ENCODE measurements around the gene TTK. TPM values are rescaled to one million over a fixed set of nuclear protein-coding genes. Genes with fewer than 3 reads are reported as not detected.
A peak's percentile ranks its signal among the peaks of the same experiment; 100 is the strongest.

Gene TTK
- total and polyA plus RNA-seq, 2 experiments from 2014 or later = 50.7 to 79.6 TPM

GRCh38 chr6:79989641-79990040 is 14.8 kb upstream of the TTK start (continued):
- no peak for TF ChIP-seq ETS1 (IDR thresholded peaks at IDR 0.05)
- TF ChIP-seq EZH2 (IDR thresholded peaks at IDR 0.05; ENCODE audit: low read depth, unreplicated experiment) = no peak

GRCh38 chr6:79993012-79993910 is 11.2 kb upstream of the TTK start:
- Histone ChIP-seq H4K20me1 (replicated peaks; ENCODE audit: insufficient read depth) (no peaks in the 10 kb centered on the region), H3K9me2 (ENCODE audit: insufficient read depth) (no peaks in the 10 kb centered on the region), H2AFZ (peak overlapping the region; percentile 94), H3K4me2 (peak overlapping the region; percentile 30), H3K27ac (ENCODE audit: low read depth) (peak overlapping the region; percentile 70; the same call in 1 of the 2 replicates), H3K4me1 (ENCODE audit: insufficient read depth) (peaks cover 21% of the 10 kb centered on the region), H3K4me3 (peak overlapping the region; percentile 1; the same call in 1 of the 2 replicates), H3K27me3 (ENCODE audit: insufficient read depth) (no peaks in the 10 kb centered on the region), H3F3A (replicated peaks; ENCODE audit: low read depth) (peaks cover 5% of the 10 kb centered on the region; the same call in 1 of the 2 replicates), H3K36me3 (ENCODE audit: insufficient read depth) (no peaks in the 10 kb centered on the region), H3K79me2 (replicated peaks; ENCODE audit: insufficient read depth) (no peaks in the 10 kb centered on the region)
- TF ChIP-seq EZH2 (IDR thresholded peaks at IDR 0.05; ENCODE audit: low read depth, unreplicated experiment) = no peak
- TF ChIP-seq NANOG (IDR thresholded peaks at IDR 0.05; ENCODE audit: borderline replicate concordance) = peak; percentile 19; the same call in 1 of the 2 replicates
- peaks cover 22% of the 10 kb centered on the region for H3K4me1 Mint-ChIP-seq
- DNase-seq (ENCODE audit: low spot score) (peak; percentile 62), ATAC-seq (peak; percentile 85)
- H3K27me3 Mint-ChIP-seq (ENCODE audit: insufficient read depth, low read depth, poor library complexity) = peaks cover 5% of the 10 kb centered on the region
- no peak overlapping the region for H3K4me3 Mint-ChIP-seq
- peaks cover 16% of the 10 kb centered on the region for H3K9me3 Mint-ChIP-seq
- 0 out of 2 replicates have a peak overlapping the region, but pooled peaks have one; percentile 24 for H3K27ac Mint-ChIP-seq
- peaks cover 8% of the 10 kb centered on the region; the same call in 2 of the 3 replicates for H3K36me3 Mint-ChIP-seq (ENCODE audit: low read depth)

- Histone ChIP-seq H3K79me2 (replicated peaks; ENCODE audit: insufficient read depth) (no peaks in the 10 kb centered on the region), H3K9me2 (ENCODE audit: insufficient read depth) (no peaks in the 10 kb centered on the region), H3F3A (replicated peaks; ENCODE audit: low read depth) (peaks cover 5% of the 10 kb centered on the region; the same call in 1 of the 2 replicates), H3K4me1 (ENCODE audit: insufficient read depth) (peaks cover 21% of the 10 kb centered on the region), H4K20me1 (replicated peaks; ENCODE audit: insufficient read depth) (no peaks in the 10 kb centered on the region), H3K36me3 (ENCODE audit: insufficient read depth) (no peaks in the 10 kb centered on the region), H3K27ac (ENCODE audit: low read depth) (peak overlapping the region; percentile 70; the same call in 1 of the 2 replicates), H3K4me2 (peak overlapping the region; percentile 26), H3K27me3 (ENCODE audit: insufficient read depth) (no peaks in the 10 kb centered on the region), H3K4me3 (peak overlapping the region; percentile 1; the same call in 1 of the 2 replicates), H2AFZ (peak overlapping the region; percentile 94)
- Mint-ChIP-seq H3K4me1 (peaks cover 22% of the 10 kb centered on the region), H3K27me3 (ENCODE audit: insufficient read depth, low read depth, poor library complexity) (peaks cover 5% of the 10 kb centered on the region), H3K36me3 (ENCODE audit: low read depth) (peaks cover 8% of the 10 kb centered on the region; the same call in 2 of the 3 replicates), H3K9me3 (peaks cover 17% of the 10 kb centered on the region), H3K27ac (0 out of 2 replicates have a peak overlapping the region, but pooled peaks have one; percentile 24), H3K4me3 (no peak overlapping the region)
- TF ChIP-seq STAT1 (IDR thresholded peaks at IDR 0.05; ENCODE audit: unreplicated experiment) (no peak), ETS1 (IDR thresholded peaks at IDR 0.05) (no peak), ZNF331 (CRISPR knock-in tag; IDR thresholded peaks at IDR 0.05; ENCODE audit: low read depth) (no peak), EZH2 (IDR thresholded peaks at IDR 0.05; ENCODE audit: low read depth, unreplicated experiment) (no peak), POLR2AphosphoS5 (IDR thresholded peaks at IDR 0.05; ENCODE audit: low read depth) (no peak)
- ATAC-seq (peak; percentile 81), DNase-seq (ENCODE audit: low spot score) (peak; percentile 17)
Observed at GRCh38 chr6:79993911-79994309, 10.5 kb upstream of the TTK start.
